B cell (primary cell): ENCODE measurements around the gene GOLGA6L2.

Experiments used
- EZH2 ChIP-seq: IDR thresholded peaks from 2 replicates; pipeline ENCODE4 v1.6.1; 2012; ENCODE audit warnings: borderline replicate concordance, low read depth, mild to moderate bottlenecking, moderate library complexity, low read length; ENCODE audit not compliant: insufficient read depth, poor library complexity, severe bottlenecking
- TF ChIP-seq, protein P1 (sequence below): fragments of 200-600 bp; IDR thresholded peaks from one replicate; pipeline ENCODE4 v1.8.0; 2022; ENCODE audit warnings: antibody characterized with exemption, mild to moderate bottlenecking

GRCh38 chr15:23477920-23478319, 30.9 kb upstream of the GOLGA6L2 start:
- TF ChIP-seq, protein P1, sequence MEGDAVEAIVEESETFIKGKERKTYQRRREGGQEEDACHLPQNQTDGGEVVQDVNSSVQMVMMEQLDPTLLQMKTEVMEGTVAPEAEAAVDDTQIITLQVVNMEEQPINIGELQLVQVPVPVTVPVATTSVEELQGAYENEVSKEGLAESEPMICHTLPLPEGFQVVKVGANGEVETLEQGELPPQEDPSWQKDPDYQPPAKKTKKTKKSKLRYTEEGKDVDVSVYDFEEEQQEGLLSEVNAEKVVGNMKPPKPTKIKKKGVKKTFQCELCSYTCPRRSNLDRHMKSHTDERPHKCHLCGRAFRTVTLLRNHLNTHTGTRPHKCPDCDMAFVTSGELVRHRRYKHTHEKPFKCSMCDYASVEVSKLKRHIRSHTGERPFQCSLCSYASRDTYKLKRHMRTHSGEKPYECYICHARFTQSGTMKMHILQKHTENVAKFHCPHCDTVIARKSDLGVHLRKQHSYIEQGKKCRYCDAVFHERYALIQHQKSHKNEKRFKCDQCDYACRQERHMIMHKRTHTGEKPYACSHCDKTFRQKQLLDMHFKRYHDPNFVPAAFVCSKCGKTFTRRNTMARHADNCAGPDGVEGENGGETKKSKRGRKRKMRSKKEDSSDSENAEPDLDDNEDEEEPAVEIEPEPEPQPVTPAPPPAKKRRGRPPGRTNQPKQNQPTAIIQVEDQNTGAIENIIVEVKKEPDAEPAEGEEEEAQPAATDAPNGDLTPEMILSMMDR = no peak
- TF ChIP-seq EZH2 = no peak
